Activated T-cell treated with anti-CD3 and anti-CD28 coated beads, Interleukin-2, amount 50 U/mL, for 72 hours (primary cell): ENCODE results near the gene CCDC197. TPM values are rescaled to one million over a fixed set of nuclear protein-coding genes. Genes with fewer than 3 reads are reported as not detected.
A peak's percentile ranks its signal among the peaks of the same experiment; 100 is the strongest.

Experiments
- ATAC-seq, 2 donors: fragments of 150-1000 bp; cut with Tn5 transposase; replicated peaks in 1 of 2; 2 replicates each; pipeline ENCODE4 v1.10.0; 2021; ENCODE audit warnings: moderate library complexity in 2 of 2, mild to moderate bottlenecking in 1 of 2
- DNase-seq, 2 donors: peaks; one replicate each; pipeline ENCODE4 v3.0.0; 2021 to 2022; ENCODE audit warnings: mixed read lengths in 1 of 2
- H3K27ac Mint-ChIP-seq: one replicate; pipeline ENCODE4 v1.8.0; 2022; ENCODE audit warnings: mild to moderate bottlenecking, moderate library complexity, mixed read lengths
- H3K27me3 Mint-ChIP-seq: one replicate; pipeline ENCODE4 v1.8.0; 2022; ENCODE audit warnings: low read depth, mixed read lengths
- H3K36me3 Mint-ChIP-seq, 2 donors: one replicate each; pipeline ENCODE4 v1.8.0; 2022; ENCODE audit warnings: mixed read lengths in 2 of 2, mild to moderate bottlenecking in 1 of 2; ENCODE audit not compliant: insufficient read depth in 2 of 2
- H3K4me1 Mint-ChIP-seq: one replicate; pipeline ENCODE4 v1.8.0; 2022; ENCODE audit warnings: low read depth, mixed read lengths
- H3K4me3 Mint-ChIP-seq, 2 donors: one replicate each; pipeline ENCODE4 v1.8.0; 2022; ENCODE audit warnings: mild to moderate bottlenecking in 2 of 2, mixed read lengths in 2 of 2, moderate library complexity in 2 of 2
- H3K9me3 Mint-ChIP-seq, 2 donors: one replicate each; pipeline ENCODE4 v1.8.0; 2022; ENCODE audit warnings: mixed read lengths in 2 of 2
- total RNA-seq, 2 donors: library from RNA; stranded (reverse); gene quantifications; one replicate each; pipeline ENCODE4 v1.2.3, GENCODE V29; 2022

The CCDC197 gene
- total RNA-seq, 2 donors from 2014 or later: 1.6 to 2.2 TPM

DNA sequence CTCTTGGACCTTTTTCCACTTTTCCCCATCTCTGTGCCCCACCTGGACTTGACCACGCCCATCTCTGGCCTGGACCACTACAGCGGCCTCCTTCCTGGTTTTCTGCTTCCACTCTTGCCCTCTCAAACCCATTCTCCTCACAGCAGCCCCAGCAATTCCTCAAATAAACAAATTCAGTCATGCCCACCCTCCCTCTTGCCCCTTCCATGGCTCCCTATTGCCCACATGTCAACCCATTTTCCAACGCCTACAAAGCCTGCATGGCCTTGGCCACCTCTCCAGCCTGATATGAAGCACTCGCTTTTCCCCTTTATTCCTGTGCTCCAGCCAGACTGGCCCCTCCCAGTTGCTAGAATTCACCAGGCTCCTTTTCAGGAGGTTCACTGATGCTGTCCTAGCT lies 23.2 kb downstream of the CCDC197 start:
- Mint-ChIP-seq H3K27me3 (no peaks in the 10 kb centered on the region), H3K4me1 (peaks cover 40% of the 10 kb centered on the region), H3K9me3 (no peaks in the 10 kb centered on the region), H3K4me3 (no peak overlapping the region), H3K36me3 (no peaks in the 10 kb centered on the region), H3K27ac (no peak overlapping the region)
- DNase-seq (no peak), ATAC-seq (no peak)

DNA sequence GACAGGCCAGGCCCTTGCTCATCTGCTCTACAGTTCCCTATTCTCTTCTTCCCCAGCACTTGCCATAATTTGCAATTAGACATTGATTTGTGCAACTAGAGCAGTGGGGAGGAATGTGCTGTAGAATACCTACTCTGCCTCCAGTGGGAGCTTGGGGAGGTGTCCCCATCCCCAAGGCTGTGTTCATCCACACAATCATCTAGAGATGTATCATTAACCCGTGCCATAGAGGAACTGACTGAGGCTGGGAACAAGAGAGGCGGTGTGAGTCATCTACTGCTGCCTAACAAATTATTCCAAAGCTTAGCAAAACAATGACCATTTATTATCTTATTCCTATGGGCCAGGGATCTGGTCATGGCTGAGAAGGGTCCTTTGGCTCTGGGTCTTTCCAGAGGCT lies 23.9 kb downstream of the CCDC197 start:
- Mint-ChIP-seq H3K36me3 (no peaks in the 10 kb centered on the region), H3K9me3 (no peaks in the 10 kb centered on the region), H3K27ac (peak overlapping the region; percentile 18), H3K4me1 (peaks cover 45% of the 10 kb centered on the region), H3K4me3 (peak overlapping the region in 1 of 2 donors; percentile 52), H3K27me3 (no peaks in the 10 kb centered on the region)
- DNase-seq (no peak), ATAC-seq (peak in 1 of 2 donors; percentile 21)

DNA sequence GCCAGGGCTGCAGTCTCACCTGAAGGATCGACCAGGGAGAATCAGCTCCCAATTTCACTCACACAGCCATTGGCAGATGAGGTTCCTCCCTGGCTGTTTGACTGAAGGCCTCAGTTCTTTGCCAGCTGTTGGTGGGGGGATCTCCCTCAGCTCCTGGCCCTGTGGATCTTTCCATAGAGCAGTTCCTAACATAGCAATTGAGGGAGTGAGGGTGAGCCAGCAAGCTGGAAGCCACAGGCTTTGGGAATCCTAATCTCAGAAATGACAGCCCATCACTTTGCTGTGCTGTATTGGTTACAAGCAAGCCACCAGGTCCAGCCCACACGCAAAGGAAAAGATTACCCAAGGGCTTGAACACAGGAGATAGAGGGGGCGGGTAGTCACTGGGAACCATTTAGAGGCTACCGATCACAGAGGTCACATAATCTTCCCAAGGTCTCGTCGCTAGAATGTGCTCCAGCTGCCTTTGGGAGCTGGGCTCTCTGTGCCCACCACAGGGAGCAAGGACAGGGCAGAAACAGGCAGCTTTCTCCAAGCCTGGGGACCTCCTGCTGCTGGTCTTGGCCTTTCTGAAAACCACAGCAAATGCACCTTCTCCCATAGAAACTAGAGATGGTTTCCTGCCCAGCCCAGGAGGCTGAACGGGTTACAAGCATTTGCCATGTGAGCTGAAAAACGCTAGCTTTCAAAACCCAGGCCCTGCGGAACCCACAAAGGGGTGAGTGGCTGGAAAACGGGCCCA lies 24.5 kb downstream of the CCDC197 start:
- no peaks in the 10 kb centered on the region for H3K36me3 Mint-ChIP-seq
- peak; percentile 27 to 33 for ATAC-seq
- no peaks in the 10 kb centered on the region for H3K27me3 Mint-ChIP-seq
- H3K4me3 Mint-ChIP-seq: peak overlapping the region; percentile 12 to 52
- DNase-seq: peak; percentile 30 to 40
- no peak overlapping the region for H3K27ac Mint-ChIP-seq
- H3K9me3 Mint-ChIP-seq: no peaks in the 10 kb centered on the region
- peaks cover 46% of the 10 kb centered on the region for H3K4me1 Mint-ChIP-seq

DNA sequence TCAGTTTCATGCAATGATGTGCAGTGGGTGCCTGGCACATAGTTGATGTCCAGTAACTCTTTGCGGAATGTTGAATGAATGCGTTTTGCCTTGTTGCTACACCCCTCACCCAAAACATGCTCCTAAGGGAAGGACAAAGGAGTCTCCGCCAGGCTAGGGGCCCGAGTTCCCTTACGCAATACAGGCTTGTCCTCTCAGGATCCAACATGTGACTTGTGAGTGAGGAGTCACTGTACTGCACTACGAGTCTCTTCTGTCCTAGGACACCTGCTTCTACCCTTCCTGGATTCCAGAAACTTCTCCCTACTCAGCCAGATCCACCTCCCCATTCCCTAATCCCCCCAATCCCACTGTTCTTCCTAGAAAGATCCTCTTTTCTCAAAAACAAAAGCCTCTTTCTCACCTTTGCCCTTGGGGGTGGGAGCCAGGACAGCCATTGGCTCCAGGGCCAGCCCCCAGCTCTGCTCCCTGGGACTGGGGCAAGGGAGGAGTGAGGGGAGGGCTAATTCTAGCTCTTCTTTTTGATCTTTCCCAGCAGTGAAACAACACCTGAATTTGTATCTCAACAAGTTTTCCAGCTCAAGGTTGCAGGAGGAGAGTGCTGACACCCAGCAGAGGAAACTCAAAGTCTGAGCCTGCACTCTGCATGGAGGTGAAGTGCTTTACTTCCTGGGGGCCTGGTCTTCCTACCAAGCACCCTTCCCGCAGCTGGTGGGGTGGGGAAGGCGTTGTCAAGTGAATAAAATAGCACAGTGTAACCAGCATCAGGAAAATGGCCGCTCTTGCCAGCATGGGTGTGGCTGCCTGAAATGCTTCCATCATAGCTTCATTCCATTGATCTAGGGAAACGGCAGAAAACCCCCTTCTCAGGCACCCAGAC lies 25.7 kb downstream of the CCDC197 start:
- Mint-ChIP-seq H3K4me1 (peaks cover 53% of the 10 kb centered on the region), H3K9me3 (no peaks in the 10 kb centered on the region), H3K36me3 (no peaks in the 10 kb centered on the region), H3K4me3 (peak overlapping the region in 1 of 2 donors; percentile 20), H3K27me3 (no peaks in the 10 kb centered on the region), H3K27ac (no peak overlapping the region)
- ATAC-seq (no peak), DNase-seq (no peak)

DNA sequence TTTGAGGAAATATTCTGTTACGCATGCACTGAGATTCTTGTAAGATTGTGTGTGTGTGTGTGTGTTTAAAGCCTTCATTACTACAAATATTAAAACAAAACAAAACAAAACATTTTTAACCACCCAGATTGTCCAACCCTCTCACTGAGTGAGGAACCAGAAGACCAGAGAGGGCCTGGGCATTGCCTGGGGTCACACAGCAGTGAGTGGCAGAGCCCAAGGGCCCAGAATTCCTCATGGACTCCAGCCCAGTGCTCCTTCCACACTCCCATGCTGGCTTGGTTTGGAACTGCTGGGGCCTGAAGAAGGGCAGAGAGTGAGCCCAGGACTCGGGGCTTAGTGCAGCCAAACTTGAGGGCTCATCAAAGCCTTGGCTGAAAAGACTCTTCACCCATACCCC lies 27.4 kb downstream of the CCDC197 start:
- DNase-seq (no peak), ATAC-seq (no peak)
- Mint-ChIP-seq H3K9me3 (no peaks in the 10 kb centered on the region), H3K4me1 (peaks cover 68% of the 10 kb centered on the region), H3K4me3 (no peak overlapping the region), H3K36me3 (no peaks in the 10 kb centered on the region), H3K27me3 (no peaks in the 10 kb centered on the region), H3K27ac (no peak overlapping the region)

DNA sequence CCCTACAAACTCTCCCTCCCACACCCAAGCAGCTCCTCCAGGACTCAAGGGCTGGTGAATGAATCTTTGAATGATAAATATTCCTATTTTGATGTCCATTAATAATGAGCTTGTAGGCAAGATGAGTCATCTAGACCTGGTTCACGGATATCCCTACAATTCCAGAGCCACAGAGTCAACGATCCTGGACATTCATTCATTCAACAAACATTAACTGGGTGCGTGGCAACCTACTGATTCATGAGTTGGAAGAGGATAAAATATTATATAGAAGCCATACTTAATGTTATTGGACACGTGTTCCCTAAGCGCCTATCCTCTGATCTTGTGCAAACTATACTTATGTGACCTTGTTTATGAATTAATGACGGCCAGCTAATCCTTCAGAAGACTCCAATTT lies 28.6 kb downstream of the CCDC197 start:
- Mint-ChIP-seq H3K27ac (no peak overlapping the region), H3K36me3 (no peaks in the 10 kb centered on the region), H3K4me3 (peak overlapping the region; percentile 73 to 79), H3K9me3 (no peaks in the 10 kb centered on the region), H3K4me1 (peaks cover 61% of the 10 kb centered on the region), H3K27me3 (no peaks in the 10 kb centered on the region)
- ATAC-seq (no peak), DNase-seq (no peak)

DNA sequence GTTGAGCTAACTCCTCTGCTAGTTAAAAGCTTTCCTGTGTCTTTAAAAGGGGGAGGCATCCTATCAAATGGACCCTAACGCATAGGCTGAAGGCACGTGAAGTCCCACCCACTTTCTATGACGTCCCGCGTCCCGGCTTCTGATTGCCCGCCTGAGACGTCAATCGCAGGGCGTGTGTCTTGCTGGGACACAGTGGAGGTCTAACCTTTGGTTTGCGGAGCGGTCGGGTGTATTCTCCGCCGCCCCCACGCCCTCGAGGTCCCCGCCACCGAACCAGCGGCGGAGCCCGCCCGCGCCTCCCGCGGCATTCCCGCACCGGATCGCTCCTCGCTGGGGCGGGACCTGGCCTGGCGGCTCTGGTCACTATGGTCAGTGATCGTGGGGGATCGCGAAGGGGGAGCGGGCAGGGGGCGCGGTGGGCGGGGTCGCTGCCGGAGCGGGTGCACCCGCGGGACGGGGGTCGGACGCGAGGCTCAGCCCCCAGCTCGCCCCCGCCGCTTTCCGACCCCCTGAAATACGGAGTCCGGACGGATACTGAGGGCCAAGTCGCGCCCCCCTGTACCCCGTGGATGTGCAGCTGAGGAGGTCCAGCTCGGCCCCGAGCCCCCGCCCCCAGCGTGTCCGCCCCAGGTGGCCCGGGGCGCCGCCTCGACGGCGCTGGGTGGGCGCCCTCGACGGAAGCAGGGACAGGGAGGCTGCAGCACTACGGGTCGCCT lies 29.2 kb downstream of the CCDC197 start, which contains the start of gene OTUB2:
Gene OTUB2 (plus strand): TSS at position 168 of the 716 bp plus-strand sequence. CDS start 198 bp downstream, at position 366.
- ATAC-seq: peak; percentile 95 to 97
- Mint-ChIP-seq H3K27ac (no peak within 1 kb of the TSS), H3K4me1 (peaks cover 54% of the 10 kb centered on the region), H3K9me3 (no peaks in the 10 kb centered on the region), H3K4me3 (peak within 1 kb of the TSS; percentile 73 to 79), H3K36me3 (no peaks in the 10 kb centered on the region), H3K27me3 (no peaks in the 10 kb centered on the region)
- peak; percentile 96 to 97 for DNase-seq

DNA sequence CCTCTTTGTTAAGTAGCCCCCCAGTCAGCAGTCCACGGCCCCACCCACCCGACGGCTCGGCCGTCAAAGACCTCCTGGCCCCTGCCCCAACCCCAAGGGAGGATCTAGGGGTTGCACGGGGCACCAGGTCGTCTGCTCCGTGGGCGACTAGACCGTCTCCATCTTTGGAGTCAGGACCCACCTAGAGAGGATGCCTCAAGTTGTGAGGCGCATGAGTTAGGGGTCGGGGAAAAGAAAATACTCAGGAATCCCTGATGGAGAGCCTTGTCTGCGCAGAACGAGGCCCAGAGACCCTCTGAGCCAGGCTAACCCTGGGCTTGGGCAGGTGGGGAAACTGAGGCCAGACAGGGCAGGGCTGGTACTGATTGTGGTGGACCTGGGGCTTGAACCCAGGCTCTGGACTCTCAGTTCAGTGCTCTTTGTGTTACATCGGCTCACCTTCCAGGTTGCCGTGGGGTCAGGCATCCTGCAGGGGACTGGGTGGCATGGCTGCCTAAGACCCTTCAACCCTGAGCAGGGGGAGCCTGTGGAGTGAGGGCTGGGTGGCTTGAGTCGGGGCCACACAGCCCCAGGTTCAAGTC lies 29.9 kb downstream of the CCDC197 start:
- ATAC-seq: no peak
- no peak overlapping the region for H3K27ac Mint-ChIP-seq
- H3K9me3 Mint-ChIP-seq: no peaks in the 10 kb centered on the region
- no peaks in the 10 kb centered on the region for H3K27me3 Mint-ChIP-seq
- peaks cover 48% of the 10 kb centered on the region for H3K4me1 Mint-ChIP-seq
- no peaks in the 10 kb centered on the region for H3K36me3 Mint-ChIP-seq
- no peak for DNase-seq
- H3K4me3 Mint-ChIP-seq: peak overlapping the region; percentile 37 to 77

DNA sequence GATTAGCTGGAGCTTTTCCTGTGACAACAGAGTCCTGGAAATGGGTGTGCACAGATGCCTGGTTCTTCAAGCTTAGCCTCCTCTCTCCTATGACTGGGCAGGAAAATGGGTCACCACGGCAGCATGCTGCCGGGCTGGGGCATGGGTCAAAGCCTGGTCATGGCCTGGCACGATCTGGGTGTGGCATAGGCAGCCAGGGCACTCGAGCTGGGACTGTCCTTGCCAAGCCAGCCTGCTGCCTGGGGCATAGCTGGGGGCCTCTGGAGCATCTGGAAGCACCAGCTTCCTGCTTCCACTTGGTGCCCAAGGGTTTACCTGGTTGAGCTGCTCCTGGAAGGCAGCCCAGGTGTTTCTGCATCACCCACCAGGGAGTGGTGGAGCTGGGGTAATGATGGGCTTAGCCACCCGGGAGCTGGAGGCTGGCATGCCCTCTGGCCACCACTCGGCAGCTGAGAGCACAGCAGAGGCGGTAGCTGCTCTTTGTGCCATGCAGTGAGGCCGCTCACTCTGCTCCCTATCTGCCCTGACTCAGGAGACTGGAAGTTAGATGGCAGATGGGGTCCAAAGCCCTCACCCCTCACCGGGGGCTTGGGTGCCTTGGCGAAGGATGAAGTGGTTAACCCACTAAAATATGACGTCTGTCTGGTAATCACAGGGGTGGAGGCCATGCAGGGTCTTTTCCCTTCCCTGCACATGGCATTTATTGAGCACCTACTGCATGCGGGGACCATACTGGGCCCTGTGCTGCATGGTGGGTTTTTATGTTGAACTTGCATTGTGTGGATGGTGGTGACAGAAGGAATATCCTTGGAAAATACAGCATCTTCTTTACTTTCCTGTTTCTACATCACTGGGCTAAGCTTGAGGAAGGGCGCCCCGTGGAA lies 30.7 kb downstream of the CCDC197 start:
- DNase-seq (no peak), ATAC-seq (no peak)
- Mint-ChIP-seq H3K36me3 (no peaks in the 10 kb centered on the region), H3K4me3 (peak overlapping the region; percentile 77 to 81), H3K27ac (no peak overlapping the region), H3K4me1 (peaks cover 40% of the 10 kb centered on the region), H3K27me3 (no peaks in the 10 kb centered on the region), H3K9me3 (no peaks in the 10 kb centered on the region)

DNA sequence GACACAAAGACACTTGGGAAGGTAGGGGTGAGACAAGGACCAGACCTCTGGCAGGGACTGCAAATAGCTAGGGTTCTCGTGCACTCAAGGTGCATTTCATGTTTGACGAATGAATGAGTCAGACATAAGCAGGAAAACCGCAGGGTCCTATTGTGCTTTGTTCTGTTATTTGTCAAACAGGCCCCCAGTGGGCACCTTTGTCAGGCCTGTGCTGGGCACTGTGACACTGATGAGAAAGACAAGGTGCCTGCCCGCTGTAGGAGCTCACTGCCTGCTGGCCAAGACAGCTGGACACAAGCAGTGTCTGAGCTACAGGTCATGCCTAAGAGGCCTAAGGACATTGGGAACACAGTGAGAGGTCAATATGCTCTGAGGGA lies 31.3 kb downstream of the CCDC197 start:
- peak overlapping the region; percentile 77 to 81 for H3K4me3 Mint-ChIP-seq
- no peak overlapping the region for H3K27ac Mint-ChIP-seq
- H3K9me3 Mint-ChIP-seq: no peaks in the 10 kb centered on the region
- DNase-seq (peak; percentile 60 to 64), ATAC-seq (peak; percentile 62 to 64)
- H3K4me1 Mint-ChIP-seq: peaks cover 33% of the 10 kb centered on the region
- H3K36me3 Mint-ChIP-seq: no peaks in the 10 kb centered on the region
- H3K27me3 Mint-ChIP-seq: no peaks in the 10 kb centered on the region

DNA sequence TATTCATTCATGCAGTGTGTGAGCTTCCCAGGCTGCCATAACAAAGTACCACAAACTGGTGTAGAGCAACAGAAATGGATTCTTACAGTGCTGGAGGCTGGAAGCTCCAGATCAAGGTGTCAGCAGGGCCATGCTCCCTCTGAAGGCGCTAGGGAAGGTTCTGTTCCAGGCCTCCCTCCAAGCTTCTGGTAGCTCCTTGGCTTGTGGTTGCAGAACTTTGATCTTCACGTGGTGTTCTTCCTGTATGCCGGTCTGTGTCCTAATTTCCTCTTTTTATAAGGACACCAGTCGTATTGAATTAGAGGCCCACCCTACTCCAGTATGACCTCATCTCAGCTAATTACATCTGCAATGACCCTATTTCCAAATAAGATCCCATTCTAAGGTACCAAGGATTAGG lies 32.2 kb downstream of the CCDC197 start:
- Mint-ChIP-seq H3K4me1 (peaks cover 28% of the 10 kb centered on the region), H3K4me3 (no peak overlapping the region), H3K27me3 (no peaks in the 10 kb centered on the region), H3K36me3 (no peaks in the 10 kb centered on the region), H3K27ac (no peak overlapping the region), H3K9me3 (no peaks in the 10 kb centered on the region)
- no peak for ATAC-seq
- no peak for DNase-seq

DNA sequence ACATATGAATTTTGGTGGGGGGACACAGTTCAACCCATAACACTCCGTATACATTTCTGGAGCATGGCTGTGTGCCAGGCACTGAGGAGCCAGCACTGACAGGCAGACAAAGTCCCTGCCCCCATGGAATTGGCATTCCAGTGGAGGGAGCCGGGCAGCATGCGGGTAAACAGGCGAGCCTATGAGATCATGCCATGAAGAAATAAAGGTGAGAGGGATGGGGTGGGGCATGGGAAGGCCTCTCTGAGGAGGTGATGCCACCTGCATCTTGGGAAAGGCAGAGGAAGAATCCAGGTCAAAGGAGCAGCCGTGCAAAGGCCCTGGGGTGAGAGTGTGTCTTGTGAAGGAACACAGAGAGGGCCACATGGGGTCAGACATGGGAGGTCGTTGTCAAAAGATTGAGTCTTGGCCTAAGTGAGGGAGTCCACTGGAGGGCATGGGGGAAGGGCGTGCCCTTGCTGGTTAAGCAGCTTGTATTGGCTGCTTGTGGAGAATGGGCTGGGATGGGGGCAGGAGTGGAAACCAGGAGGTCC lies 32.6 kb downstream of the CCDC197 start:
- no peak overlapping the region for H3K4me3 Mint-ChIP-seq
- ATAC-seq: no peak
- H3K4me1 Mint-ChIP-seq: peaks cover 28% of the 10 kb centered on the region

More for the DNA sequence above, 32.6 kb downstream of the CCDC197 start:
- H3K9me3 Mint-ChIP-seq: no peaks in the 10 kb centered on the region
- H3K36me3 Mint-ChIP-seq: no peaks in the 10 kb centered on the region
- H3K27me3 Mint-ChIP-seq: no peaks in the 10 kb centered on the region
- DNase-seq: no peak
- H3K27ac Mint-ChIP-seq: no peak overlapping the region
